Activated naive CD8-positive, alpha-beta T cell treated with anti-CD3 and anti-CD28 coated beads, Interleukin-2, amount 50 U/mL, for 16 hours (primary cell): Measurements from ENCODE around the gene ADCY4.
"Not testable (repeated sequence)": the region's sequence is repeated elsewhere in the genome, so short reads cannot be mapped to it uniquely, and the experiment has no call there.

Source experiments
- DNase-seq: peaks from one replicate; pipeline ENCODE4 v3.0.0-alpha.2; 2020; ENCODE audit warnings: low read depth, low spot score

The ADCY4 gene

DNA sequence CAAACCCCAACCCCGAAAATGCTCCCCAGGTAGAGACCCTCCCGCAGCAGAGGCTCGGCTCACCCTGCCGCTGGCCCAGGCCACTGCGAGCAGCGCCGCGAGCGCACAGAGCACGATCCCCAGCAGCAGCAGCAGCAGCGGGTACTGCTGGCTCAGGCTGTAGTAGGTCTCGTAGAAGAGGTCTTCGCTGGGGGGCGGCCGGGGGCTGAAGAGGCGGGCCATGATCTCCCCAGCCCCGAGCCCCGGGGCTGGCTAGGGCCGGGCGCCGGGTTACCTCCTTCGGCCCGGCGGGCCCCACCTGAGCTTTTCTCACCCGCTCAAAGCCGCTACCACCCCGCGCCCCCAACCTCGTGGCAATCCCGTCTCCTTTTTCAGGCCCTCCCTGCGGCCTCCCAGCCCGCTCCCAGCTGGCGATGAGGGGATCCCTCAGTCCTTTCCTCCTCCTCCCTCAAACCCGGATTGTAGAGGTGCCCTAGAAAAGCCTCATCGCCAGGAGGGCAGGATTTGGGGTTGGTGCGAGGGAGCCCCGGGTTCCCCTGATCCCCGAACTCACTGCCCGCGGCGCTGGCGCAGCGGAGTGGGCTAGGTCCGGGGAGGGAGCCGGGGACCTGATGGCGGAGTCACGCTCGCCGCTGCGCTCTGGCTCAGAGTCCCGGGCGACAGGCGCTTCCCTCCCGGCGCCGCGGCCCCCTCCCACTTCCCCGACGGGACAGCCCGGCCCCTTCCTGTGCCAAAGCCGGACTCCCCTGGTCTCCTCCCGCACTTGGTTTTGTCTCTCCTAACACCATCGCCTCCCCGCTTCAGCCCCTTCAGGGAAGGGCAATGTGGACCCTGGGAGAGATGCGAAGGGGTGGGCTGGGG lies at the start of gene ADCY4:
ADCY4 (minus strand) TSS at position 641 of the 861 bp plus-strand sequence; CDS start at position 222, 419 bp downstream.
- DNase-seq, result no peak

- no peak for DNase-seq
These were observed 49.3 kb upstream of the ADCY4 start for GRCh38 chr14:24384169-24384568.

GRCh38 chr14:24382064-24382371 lies 47.1 kb upstream of the ADCY4 start:
- no peak for DNase-seq

DNA sequence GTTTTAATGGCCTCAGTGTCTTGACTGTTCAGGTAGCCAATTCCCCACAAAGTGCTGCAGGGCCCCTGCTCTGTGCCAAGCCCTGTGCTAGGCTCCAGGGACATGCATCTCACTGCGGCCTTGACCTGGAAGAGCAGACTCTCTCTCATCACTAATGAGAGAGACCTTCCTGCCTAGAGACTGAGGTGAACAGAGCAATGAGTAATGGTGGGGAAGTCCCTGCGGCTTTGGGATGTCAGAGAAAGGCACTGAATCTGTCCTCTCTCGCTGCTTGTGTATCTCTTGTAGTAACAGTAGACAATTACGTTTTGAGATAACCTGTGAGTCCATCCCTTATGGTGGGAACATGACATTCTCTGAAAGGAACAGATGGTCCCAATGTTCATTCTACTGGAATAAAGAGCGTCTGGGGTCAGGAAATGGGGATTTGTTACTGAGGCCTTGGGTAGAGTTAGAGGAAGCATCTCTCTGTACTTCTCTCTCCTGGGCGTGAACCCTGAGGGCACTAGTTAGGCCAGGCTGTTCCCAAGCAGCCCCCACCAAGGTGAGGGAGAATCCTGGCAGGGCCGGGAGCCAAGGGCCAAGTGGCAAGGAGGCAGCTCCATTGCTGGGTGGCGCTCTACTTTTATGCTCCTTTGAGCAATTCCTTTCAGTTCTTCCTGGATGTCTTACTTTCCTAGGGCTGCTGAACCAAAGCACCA lies 46.6 kb upstream of the ADCY4 start:
- DNase-seq, result no peak

GRCh38 chr14:24379907-24380730 lies 45.2 kb upstream of the ADCY4 start:
- no peak for DNase-seq

DNA sequence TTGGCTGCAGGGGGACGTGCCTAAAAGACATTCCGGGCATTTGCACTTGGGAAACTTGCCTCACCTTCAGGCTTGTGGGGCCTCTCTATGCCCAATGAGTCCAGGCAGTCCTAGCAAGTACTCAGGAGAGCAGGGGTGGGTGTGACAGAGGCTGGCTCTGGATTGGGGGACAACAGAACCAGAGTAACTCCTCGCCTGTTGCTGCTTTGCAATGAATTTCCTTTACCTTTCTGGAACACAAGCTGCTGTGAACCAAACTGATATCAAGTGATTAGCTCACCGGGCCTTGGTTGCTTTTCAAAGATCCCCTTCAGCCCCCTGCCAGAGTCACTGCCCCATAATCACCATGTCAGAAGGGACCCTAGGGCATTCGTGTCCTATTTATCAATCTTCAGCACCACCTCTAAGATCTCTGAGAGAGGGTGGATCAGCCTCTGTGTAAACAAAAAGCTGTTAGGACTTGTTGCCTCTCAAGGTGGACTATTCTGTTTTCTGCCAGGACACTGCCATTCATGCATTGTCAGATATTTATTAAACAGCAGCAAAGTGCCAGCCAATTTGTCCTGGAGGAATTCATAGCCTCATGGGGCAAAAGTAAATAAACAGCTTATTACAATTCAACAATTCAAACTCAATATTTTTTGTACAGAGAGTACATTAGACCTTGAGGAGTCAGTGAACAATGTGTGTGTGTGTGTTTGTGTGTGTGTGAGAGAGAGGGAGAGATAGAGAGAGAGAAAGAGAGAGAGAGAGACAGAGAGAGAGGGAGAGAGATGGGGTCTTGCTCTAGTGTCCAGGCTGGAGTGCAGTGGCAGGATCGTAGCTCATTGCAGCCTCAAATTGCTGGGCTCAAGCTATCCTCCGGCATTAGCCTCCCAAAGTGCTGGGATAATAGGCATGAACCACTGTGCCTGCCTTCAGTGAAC lies 44.4 kb upstream of the ADCY4 start:
- no peak for DNase-seq

DNA sequence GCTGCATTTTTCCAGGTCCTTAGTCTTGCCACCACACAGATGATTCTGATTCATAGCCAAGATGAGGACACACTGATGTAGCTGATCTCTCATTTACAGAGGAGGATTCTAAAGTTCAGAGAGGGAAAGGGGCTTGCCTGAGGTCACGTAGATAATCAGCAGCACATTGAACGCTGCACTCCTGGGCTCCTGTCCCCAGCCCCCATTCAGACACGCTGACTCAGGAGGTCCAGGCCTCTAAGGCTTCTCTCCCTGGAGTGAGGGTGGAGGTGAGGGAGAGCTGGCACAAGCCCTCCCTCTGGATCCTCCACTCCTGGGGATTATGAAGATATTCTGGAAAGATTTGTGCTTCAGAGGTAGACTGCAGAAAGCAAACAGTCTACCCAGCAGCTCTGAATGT lies 43.5 kb upstream of the ADCY4 start:
- no peak for DNase-seq

DNA sequence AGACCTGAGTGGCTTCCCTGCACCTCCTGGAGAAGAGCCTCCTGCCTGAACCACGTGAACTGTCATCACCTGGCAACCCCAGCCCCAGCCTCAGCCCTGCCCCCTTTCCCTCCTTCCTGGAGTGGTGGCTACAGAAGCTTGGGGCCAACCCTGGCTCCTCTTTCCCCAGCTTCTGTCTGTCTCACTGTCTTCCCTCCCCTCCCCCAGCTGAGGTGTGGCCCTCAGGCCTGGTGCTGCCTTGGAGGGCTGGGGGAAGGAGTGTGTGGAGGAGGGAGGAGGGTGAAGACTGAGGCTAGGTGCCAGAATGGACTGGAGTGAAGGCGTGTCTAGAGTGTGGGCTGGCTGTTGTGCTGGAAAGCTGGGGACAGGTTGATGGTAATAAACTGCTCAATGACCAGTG lies 42.8 kb upstream of the ADCY4 start:
- no peak for DNase-seq

DNA sequence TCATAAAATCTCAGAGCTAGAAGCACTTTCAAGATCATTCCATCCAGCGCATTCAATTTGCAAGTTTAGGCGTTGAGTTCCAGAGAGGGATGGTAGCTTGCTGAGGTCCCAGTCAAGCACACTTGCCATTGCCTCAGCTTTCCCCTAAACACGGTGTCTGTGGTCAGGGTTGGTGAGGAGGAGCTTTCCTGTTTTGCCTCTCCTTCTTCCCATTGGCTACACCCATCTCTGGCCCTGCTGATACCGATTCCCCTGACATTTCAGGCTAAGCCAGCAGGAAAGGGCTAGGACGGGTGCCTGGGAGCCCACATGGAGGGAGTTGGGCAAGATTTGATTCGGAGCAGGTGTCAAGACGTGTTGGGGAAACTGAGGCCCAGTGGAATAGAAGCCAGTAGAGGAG lies 42.3 kb upstream of the ADCY4 start:
- no peak for DNase-seq

GRCh38 chr14:24376448-24377070 lies 41.7 kb upstream of the ADCY4 start:
- no peak for DNase-seq

DNA sequence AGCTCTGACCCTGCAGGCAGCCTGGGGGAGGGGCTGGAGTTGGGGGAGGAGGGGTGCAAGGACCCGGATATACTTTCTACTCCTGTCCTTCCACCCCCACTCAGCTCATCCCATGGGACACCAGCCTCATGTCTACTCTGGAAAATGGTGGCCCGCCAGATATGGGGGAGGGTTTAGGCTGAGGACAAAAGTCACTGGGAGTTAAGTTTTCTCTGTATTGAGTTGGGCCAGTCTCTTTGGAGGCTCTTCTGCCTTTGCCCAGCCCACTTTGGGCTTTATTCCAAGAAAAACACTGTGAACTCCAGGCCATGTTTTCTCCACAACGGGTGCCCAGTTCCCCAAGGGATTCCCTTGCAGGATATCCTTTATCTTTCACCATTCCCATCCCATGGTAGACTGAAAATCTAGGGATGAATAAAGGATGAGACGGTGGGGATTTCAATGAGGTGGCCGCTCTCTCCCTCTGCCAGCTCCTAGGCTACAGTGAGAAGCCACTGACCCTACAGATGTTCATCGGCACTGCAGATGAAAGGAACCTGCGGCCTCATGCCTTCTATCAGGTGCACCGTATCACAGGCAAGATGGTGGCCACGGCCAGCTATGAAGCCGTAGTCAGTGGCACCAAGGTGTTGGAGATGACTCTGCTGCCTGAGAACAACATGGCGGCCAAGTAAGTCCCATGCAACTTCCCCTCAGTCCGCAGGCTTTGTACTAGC lies 38.0 kb upstream of the ADCY4 start:
- DNase-seq, result no peak

DNA sequence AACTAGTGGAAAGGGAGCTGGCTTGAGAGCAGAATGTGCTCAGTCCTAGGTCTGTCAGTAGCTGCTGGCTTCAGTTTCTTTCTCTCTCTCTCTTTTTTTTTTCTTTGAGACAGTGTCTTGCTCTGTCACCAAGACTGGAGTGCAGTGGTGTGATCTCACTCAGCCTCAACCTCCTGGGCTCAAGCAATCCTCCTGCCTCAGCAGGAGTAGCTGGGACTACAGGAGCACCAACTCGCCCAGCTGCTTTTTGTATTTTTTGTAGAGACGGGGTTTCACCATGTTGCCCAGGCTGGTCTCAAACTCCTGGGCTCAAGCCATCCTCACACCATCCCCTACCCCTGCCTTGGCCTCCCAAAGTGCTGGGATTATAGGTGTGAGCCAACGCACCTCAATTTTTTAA lies 36.7 kb upstream of the ADCY4 start:
- DNase-seq, result not testable (repeated sequence)

GRCh38 chr14:24370748-24371147 lies 35.9 kb upstream of the ADCY4 start:
- DNase-seq, result no peak

DNA sequence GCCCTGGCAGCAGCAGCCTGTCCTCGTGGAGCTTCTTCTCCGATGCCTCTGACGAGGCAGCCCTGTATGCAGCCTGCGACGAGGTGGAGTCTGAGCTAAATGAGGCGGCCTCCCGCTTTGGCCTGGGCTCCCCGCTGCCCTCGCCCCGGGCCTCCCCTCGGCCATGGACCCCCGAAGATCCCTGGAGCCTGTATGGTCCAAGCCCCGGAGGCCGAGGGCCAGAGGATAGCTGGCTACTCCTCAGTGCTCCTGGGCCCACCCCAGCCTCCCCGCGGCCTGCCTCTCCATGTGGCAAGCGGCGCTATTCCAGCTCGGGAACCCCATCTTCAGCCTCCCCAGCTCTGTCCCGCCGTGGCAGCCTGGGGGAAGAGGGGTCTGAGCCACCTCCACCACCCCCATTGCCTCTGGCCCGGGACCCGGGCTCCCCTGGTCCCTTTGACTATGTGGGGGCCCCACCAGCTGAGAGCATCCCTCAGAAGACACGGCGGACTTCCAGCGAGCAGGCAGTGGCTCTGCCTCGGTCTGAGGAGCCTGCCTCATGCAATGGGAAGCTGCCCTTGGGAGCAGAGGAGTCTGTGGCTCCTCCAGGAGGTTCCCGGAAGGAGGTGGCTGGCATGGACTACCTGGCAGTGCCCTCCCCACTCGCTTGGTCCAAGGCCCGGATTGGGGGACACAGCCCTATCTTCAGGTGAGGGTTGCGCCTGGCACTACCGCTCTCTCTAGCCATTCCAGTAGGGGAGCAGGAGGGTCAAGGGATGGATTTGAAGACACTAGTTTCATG lies 35.2 kb upstream of the ADCY4 start:
- no peak for DNase-seq

- no peak for DNase-seq
These were observed 34.6 kb upstream of the ADCY4 start for GRCh38 chr14:24369463-24369862.

GRCh38 chr14:24368562-24369252 lies 33.8 kb upstream of the ADCY4 start:
- no peak for DNase-seq

GRCh38 chr14:24368212-24368561 lies 33.3 kb upstream of the ADCY4 start:
- DNase-seq, result no peak

GRCh38 chr14:24367514-24368211 lies 32.8 kb upstream of the ADCY4 start, which contains the start of gene NFATC4:
Gene NFATC4, plus strand, starts transcription at chr14:24368184. Its CDS starts 157 bp downstream, at chr14:24368341.
- no peak for DNase-seq
